ENCODE measurements around the gene COL2A1. TPM values are rescaled to one million over a fixed set of nuclear protein-coding genes. Genes with fewer than 3 reads are reported as not detected.
A peak's percentile ranks its signal among the peaks of the same experiment; 100 is the strongest.

The COL2A1 gene
- total RNA-seq, 1 donor from 2014 or later = not detected

GRCh38 chr12:48017496-48017895, 13.2 kb upstream of the COL2A1 start:
- DNase-seq (no peak), ATAC-seq (ENCODE audit: poor library complexity) (no peak)
- intact Hi-C loops (cut with DNase I) = no loop called here

GRCh38 chr12:48016373-48017020, 12.2 kb upstream of the COL2A1 start:
- ATAC-seq (ENCODE audit: poor library complexity) (no peak), DNase-seq (no peak)
- intact Hi-C loops (cut with DNase I) = no loop called here

GRCh38 chr12:48015954-48016353, 11.7 kb upstream of the COL2A1 start:
- DNase-seq = no peak
- ATAC-seq (ENCODE audit: poor library complexity) = no peak
- intact Hi-C loops (cut with DNase I) = no loop called here

GRCh38 chr12:48015129-48015528, 10.9 kb upstream of the COL2A1 start:
- ATAC-seq (ENCODE audit: poor library complexity) (no peak), DNase-seq (no peak)
- intact Hi-C loops (cut with DNase I) = no loop called here

- intact Hi-C loops (cut with DNase I) = no loop called here
- no peak for DNase-seq
- ATAC-seq (ENCODE audit: poor library complexity) = no peak
These were observed 9.0 kb upstream of the COL2A1 start for GRCh38 chr12:48013287-48013686.

- DNase-seq = no peak
- no peak for ATAC-seq (ENCODE audit: poor library complexity)
- intact Hi-C loops (cut with DNase I) = no loop called here
These were observed 7.8 kb upstream of the COL2A1 start for GRCh38 chr12:48012070-48012469.

DNA sequence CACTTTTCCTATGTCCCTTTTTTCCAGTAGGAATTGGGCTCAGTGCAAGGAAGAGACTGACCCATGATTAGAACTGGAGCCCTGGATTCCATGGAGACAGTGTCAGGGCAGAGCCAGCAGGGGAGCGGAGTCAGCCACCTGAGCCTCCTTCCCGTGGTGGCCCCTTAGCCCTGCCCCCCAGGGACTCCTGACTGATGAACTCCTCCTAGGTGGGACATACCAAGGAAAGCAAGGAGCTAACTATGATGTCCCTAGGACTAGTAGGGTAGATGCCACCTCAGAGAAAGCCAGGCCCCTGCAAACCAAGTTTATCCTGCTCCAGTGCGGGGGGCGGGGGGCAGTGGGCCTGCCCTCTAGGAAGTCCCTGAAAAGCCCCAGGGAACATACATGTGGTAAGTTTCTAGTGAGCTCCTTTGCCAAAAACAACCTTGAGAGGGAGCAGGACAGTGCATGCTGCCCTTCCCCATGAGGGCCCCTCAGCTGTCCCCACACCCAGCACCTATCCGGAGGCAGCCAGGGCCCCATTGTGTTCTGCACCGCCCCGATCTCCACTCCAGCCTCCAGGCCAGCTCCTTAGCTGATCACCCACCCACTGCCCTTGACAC, 6.2 kb upstream of the COL2A1 start:
- no peak for DNase-seq
- ATAC-seq (ENCODE audit: poor library complexity) = no peak
- intact Hi-C loops (cut with DNase I) = no loop called here

DNA sequence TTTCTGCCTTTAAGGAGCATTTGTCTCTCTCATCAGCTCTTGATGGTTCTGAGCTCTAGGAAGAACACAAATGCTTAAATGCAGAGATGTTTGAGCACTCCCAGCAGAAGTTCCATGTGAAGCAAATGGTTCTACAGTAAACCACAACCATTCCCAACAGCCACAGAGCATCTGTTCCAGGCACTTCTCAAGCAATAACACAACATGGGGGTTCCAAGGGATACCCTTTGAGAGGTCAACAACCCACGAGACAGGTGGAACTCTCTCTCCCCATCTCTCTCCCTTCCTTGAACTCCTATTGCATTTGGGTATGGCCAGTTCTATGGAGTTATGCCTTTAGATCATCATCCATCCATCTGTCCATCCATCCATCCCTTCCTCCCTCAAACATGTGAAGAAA, 5.2 kb upstream of the COL2A1 start:
- DNase-seq (no peak), ATAC-seq (ENCODE audit: poor library complexity) (no peak)
- intact Hi-C loops (cut with DNase I) = no loop called here

GRCh38 chr12:48008950-48009349, 4.7 kb upstream of the COL2A1 start:
- ATAC-seq (ENCODE audit: poor library complexity) = no peak
- DNase-seq = no peak
- intact Hi-C loops (cut with DNase I) = no loop called here

GRCh38 chr12:48008349-48008748, 4.1 kb upstream of the COL2A1 start:
- no peak for DNase-seq
- intact Hi-C loops (cut with DNase I) = no loop called here
- ATAC-seq (ENCODE audit: poor library complexity) = no peak

DNA sequence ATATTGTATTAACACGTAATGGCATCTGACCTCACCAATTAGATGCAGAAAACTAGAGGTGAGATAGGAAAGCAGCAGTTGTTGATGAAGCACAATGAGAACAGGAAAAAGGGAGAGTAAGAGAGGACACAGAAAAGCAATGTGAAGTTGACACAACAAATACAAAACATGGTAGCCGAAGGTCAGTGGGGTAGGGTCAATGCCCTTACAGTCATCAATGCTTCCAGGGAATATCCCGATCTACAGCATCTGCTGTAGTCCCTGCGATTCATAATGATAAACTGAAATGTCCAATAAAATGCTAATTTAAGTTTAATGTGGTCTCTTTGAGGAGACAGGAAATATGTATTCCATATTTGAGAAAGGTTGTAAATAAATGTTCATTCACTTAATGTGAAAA, 2.9 kb upstream of the COL2A1 start:
- intact Hi-C loops (cut with DNase I) = no loop called here
- no peak for DNase-seq
- ATAC-seq (ENCODE audit: poor library complexity) = no peak

DNA sequence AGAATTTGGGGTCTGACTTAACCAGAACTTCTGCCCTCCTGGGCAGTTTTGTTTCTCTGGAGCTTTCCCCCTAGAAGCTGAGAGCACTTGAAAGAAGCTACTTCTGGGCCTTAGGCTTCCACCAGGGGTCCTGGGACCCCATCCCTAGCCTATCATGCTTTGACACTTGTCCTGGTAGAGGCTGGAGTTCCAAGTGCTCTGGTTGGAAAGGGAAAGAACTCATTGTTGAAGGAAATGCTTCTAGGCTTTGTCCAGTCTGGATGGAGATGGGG, 1.4 kb upstream of the COL2A1 start:
- DNase-seq = no peak
- intact Hi-C loops (cut with DNase I) = no loop called here
- no peak for ATAC-seq (ENCODE audit: poor library complexity)

- ATAC-seq (ENCODE audit: poor library complexity) (no peak), DNase-seq (no peak)
- intact Hi-C loops (cut with DNase I) = no loop called here
These were observed 899 bp upstream of the COL2A1 start for GRCh38 chr12:48005001-48005749.

DNA sequence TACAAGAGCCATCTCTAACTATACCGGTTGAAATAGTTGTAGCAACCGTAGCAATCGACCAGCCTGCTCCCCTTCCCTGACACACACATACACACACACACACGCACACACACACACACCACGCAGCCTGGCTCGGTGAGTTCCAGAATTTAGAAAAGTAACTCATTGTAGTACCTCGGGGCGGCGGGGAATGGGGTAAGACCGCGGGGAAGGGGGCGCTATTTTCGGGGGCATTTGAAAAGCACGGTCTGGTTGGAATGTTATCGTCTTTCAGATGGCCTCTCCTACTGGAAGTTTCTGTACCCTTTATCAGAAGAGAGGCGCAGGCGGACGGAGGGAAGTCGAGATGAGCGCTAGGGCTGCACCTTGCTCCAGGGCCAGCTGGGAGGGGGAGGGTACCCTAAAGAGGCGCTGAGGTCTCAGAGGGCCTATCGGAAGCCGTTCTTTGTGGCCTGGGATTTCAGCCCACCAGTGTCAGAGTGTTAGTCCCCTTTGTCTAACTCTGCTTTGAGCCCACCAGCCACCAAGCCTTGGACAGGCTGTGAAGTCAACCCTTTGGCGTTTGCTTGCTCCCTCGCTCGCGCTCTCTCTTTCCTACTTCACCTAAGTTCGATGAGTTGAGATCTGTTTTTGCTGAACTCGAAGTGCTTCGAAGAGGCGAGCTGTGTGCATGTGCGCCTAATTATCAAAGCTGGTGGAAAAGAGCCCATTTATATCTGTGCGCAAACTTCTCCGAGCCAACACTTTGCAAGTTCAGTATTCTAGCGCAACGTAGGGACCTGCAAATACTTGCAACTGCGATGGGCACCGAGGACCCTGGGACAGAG, 837 bp downstream of the COL2A1 start:
- intact Hi-C loops (cut with DNase I) = no loop called here
- no peak for DNase-seq
- ATAC-seq (ENCODE audit: poor library complexity) = no peak

- ATAC-seq (ENCODE audit: poor library complexity) (peak; percentile 74), DNase-seq (peak; percentile 67)
- intact Hi-C loops (cut with DNase I) = no loop called here
These were observed 1.5 kb downstream of the COL2A1 start for GRCh38 chr12:48002773-48003218.

GRCh38 chr12:48002414-48002730, 1.9 kb downstream of the COL2A1 start:
- no peak for ATAC-seq (ENCODE audit: poor library complexity)
- DNase-seq = no peak
- intact Hi-C loops (cut with DNase I) = no loop called here

DNA sequence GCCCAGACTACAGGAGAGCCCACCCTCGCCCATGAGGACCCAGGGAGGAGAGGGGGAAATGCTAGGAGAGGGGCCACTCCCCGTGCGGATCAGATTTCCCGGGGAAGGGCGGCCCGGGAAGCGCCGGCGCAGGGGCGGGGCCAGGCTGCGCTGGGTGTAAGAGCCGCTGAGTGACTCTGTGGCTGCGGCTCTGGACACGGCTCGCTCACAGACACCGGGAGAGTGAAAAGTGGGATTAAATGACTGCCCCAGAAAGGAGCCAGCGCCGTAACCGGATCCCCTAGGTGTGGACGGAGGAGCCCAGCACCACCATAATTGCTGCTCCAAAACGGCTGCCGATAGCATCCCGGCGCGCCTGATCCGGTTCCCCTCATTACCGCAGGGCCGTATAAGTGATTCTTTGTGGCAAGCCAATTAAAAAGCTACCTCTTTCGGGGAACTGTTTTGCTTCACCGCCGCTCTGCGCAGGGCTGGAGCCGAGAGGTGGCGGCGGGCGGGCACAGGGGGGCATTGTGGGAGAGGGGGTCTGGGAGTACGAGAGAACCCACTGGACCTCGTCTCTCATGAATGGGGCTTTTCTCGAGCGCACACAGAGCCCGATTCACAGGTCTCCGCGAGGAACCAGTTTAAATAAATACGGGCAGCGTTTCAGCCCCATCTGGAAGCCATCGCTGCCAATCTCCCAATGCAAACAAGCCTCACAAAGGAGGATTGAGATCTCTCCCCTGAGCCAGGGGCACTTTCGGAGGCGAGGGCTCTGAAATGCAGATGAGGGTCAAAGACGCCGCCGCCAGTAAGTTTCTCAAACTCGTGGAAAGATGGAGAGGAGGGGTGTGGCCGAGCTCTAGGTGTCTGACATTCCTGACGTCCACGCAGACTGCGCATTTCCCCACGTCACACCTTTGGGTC, 2.5 kb downstream of the COL2A1 start:
- ATAC-seq (ENCODE audit: poor library complexity) = peak; percentile 92
- DNase-seq = peak; percentile 67
- intact Hi-C loops (cut with DNase I) = no loop called here

DNA sequence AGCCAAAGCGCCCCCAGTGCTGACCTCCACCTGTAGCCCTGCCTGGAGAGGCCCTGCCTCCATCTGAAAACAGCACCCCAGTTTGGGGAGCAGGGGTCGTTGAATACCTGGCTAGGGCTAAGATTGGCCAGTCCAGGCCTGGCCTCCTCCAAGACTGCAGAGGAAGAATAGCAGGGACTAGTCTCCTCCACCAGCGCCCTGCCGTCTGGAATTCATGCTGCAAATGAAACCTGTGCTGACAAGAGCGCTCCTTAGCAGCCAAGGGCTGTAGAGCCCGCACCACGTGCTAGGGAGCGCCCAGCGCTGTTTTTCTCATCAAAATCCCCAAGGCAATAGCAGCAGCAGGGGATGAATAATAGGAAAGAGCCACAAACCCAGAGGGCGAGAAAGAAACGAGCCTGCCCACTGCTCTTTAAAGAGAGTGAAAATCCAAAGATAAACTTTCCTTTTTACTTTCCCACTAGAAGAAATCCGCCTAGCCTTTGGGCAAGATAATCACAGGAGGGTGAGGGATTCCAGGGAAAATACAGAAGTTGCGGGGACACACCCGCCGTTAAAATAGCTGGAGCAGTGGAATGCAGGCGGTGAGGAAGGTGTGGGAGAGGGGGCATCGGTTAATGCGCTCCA, 3.3 kb downstream of the COL2A1 start:
- intact Hi-C loops (cut with DNase I) = no loop called here
- peak; percentile 59 for ATAC-seq (ENCODE audit: poor library complexity)
- DNase-seq = no peak

Data from Right ventricle myocardium superior (tissue), 1 donor.